HepG2 (cell line): ENCODE data around the gene KCNAB1. TPM values are rescaled to one million over a fixed set of nuclear protein-coding genes. Genes with fewer than 3 reads are reported as not detected.

ENCODE experiments used
- ATAC-seq: fragments of 200-7000 bp; cut with Tn5 transposase; 3 replicates; pipeline ENCODE4 v1.9.1; 2020; ENCODE audit warnings: mild to moderate bottlenecking, moderate library complexity
- BruUV-seq: library from RNA; stranded (reverse); fragments of 400-500 nt; replicated peaks from 2 replicates; lab custom pipeline; 2021; lab: Mats Ljungman, UMichigan
- CTCF ChIA-PET: fragments of 300-600 bp; formaldehyde crosslinking; extraction: SDS; loops from one replicate; lab custom pipeline; 2021; ENCODE audit warnings: low total read pairs, inconsistent platforms, low intra/inter-chr PET ratio; lab: Yijun Ruan, JAX
- POLR2A ChIA-PET: fragments of 350-600 bp; sonication (Branson Sonifier 250); formaldehyde crosslinking; loops from one replicate; lab custom pipeline; 2020; ENCODE audit warnings: antibody characterized with exemption, inconsistent platforms; lab: Yijun Ruan, JAX
- DNase-seq: peaks from one replicate; pipeline ENCODE4 v3.0.0-alpha.2; 2015; ENCODE audit warnings: low spot score
- FAIRE-seq: peaks from 3 replicates; lab custom pipeline; 2011; peaks lifted over from hg19 to GRCh38; lab: Jason Lieb, UNC
- H2AFZ ChIP-seq: one replicate; pipeline ENCODE4 v1.6.1; 2011; ENCODE audit warnings: low read length, inconsistent platforms
- H3K27ac ChIP-seq: fragments of 300-600 bp; 3 replicates; pipeline ENCODE4 v1.8.0; 2011; ENCODE audit warnings: mixed run types, mild to moderate bottlenecking, mixed read lengths, low read length, inconsistent platforms; ENCODE audit not compliant: insufficient read depth; ENCODE audit errors: extremely low read length
- H3K27me3 ChIP-seq, 2 experiments: fragments of 200-600 bp in 1 of 2; 2 replicates in 1 of 2; 3 replicates in 1 of 2; pipeline versions ENCODE4 v1.6.0 to v1.8.0; 2011; ENCODE audit warnings: low read length in 2 of 2, mild to moderate bottlenecking in 2 of 2, moderate library complexity in 2 of 2, inconsistent platforms in 1 of 2; ENCODE audit not compliant: insufficient read depth in 2 of 2, control insufficient read depth in 1 of 2
- H3K36me3 ChIP-seq, 2 experiments: fragments of 200-600 bp in 1 of 2; replicated peaks in 1 of 2; 2 replicates in 1 of 2; 3 replicates in 1 of 2; pipeline versions ENCODE4 v1.5.1 to v1.8.0; 2011; ENCODE audit warnings: low read length in 2 of 2, inconsistent platforms in 1 of 2; ENCODE audit not compliant: insufficient read depth in 2 of 2, control insufficient read depth in 1 of 2
- H3K4me1 ChIP-seq: 2 replicates; pipeline ENCODE4 v1.5.1; 2012; ENCODE audit warnings: low read length, inconsistent platforms; ENCODE audit not compliant: insufficient read depth
- H3K4me2 ChIP-seq: 2 replicates; pipeline ENCODE4 v1.6.0; 2011; ENCODE audit warnings: low read depth, low read length, inconsistent platforms
- H3K4me3 ChIP-seq, 3 experiments: fragments of 200-600 bp in 1 of 3; sonication (generic), shearing (Covaris generic) in 1 of 3; replicated peaks in 1 of 3; 2 replicates each; pipeline ENCODE4 v1.5.1; 2011 to 2016; ENCODE audit warnings: low read length in 3 of 3, inconsistent platforms in 2 of 3, low read depth in 2 of 3, mild to moderate bottlenecking in 2 of 3, control low read depth in 1 of 3, mixed read lengths in 1 of 3; ENCODE audit not compliant: insufficient read depth in 1 of 3
- H3K79me2 ChIP-seq: one replicate; pipeline ENCODE4 v1.6.1; 2011; ENCODE audit warnings: low read length, inconsistent platforms; ENCODE audit not compliant: insufficient read depth
- H3K9ac ChIP-seq: 2 replicates; pipeline ENCODE4 v1.6.0; 2011; ENCODE audit warnings: mild to moderate bottlenecking, low read depth, low read length, inconsistent platforms; ENCODE audit not compliant: insufficient read depth
- H3K9me3 ChIP-seq: 2 replicates; pipeline ENCODE4 v1.5.1; 2012; ENCODE audit warnings: mild to moderate bottlenecking, low read length
- H4K20me1 ChIP-seq: 2 replicates; pipeline ENCODE4 v1.6.0; 2011; ENCODE audit warnings: inconsistent platforms, mild to moderate bottlenecking, low read length, moderate library complexity; ENCODE audit not compliant: insufficient read depth
- CBFB ChIP-seq: sonication (generic); formaldehyde crosslinking; IDR thresholded peaks from 2 replicates; pipeline ENCODE4 v1.4.0; 2020; ENCODE audit warnings: missing genetic modification reagents
- CENPT ChIP-seq: sonication (generic); formaldehyde crosslinking; IDR thresholded peaks from 2 replicates; pipeline ENCODE4 v1.8.0; 2022; ENCODE audit warnings: low read depth, mild to moderate bottlenecking, moderate library complexity, missing genetic modification reagents
- CREBL2 ChIP-seq: sonication (generic); formaldehyde crosslinking; IDR thresholded peaks from 2 replicates; pipeline ENCODE4 v1.8.1; 2023; ENCODE audit warnings: missing genetic modification reagents, mild to moderate bottlenecking, borderline replicate concordance
- GZF1 ChIP-seq: sonication (generic); formaldehyde crosslinking; IDR thresholded peaks from 2 replicates; pipeline ENCODE4 v1.5.1; 2020; ENCODE audit warnings: mild to moderate bottlenecking, missing genetic modification reagents
- MEF2D ChIP-seq: sonication (generic); formaldehyde crosslinking; IDR thresholded peaks from 2 replicates; pipeline ENCODE4 v1.5.1; 2020; ENCODE audit warnings: mild to moderate bottlenecking, missing genetic modification reagents
- PCBP2 ChIP-seq: fragments of 200-400 bp; formaldehyde crosslinking; optimal IDR thresholded peaks from 2 replicates; pipeline ENCODE3; 2018; ENCODE audit warnings: low read length, low read depth; ENCODE audit not compliant: poor library complexity, severe bottlenecking
- SALL1 ChIP-seq: sonication (generic); formaldehyde crosslinking; IDR thresholded peaks from 2 replicates; pipeline ENCODE4 v1.8.0; 2022; ENCODE audit warnings: mild to moderate bottlenecking, missing genetic modification reagents
- SALL2 ChIP-seq: sonication (generic); formaldehyde crosslinking; IDR thresholded peaks from 2 replicates; pipeline ENCODE4 v1.8.1; 2023; ENCODE audit warnings: mild to moderate bottlenecking, missing genetic modification reagents, inconsistent platforms
- ZNF180 ChIP-seq: sonication (generic); formaldehyde crosslinking; IDR thresholded peaks from 2 replicates; pipeline ENCODE4 v1.4.0; 2020; ENCODE audit warnings: low read depth, missing genetic modification reagents, borderline replicate concordance
- WGBS: methylation state at CpG from one replicate; pipeline ENCODE4 v1.1.6; 2017; ENCODE audit warnings: low lambda C conversion rate; 5-methylcytosine and 5-hydroxymethylcytosine counted together
- in situ Hi-C: cut with HindIII; loops from 2 replicates; pipeline ENCODE4 v1.10.0; 2017; ENCODE audit warnings: low pct_unique_long_range_greater_than_20kb; ENCODE audit not compliant: extremely low pct_ligation_motif_present
- intact Hi-C: fragments of 100-400 bp; cut with micrococcal nuclease; formaldehyde crosslinking; loops from one replicate; pipeline ENCODE4 v1.10.0; 2022; ENCODE audit not compliant: unreplicated experiment
- polyA plus RNA-seq, 8 experiments: library from polyadenylated mRNA; depleted of rRNA in 3 of 8; stranded (reverse) in 7 of 8; unstranded in 1 of 8; fragments of >200 nt; fragmentation: Illumina TruSeq in 4 of 8; extraction: Trizol in 4 of 8; gene quantifications; 2 replicates each; pipeline versions ENCODE4 v1.2.1 to v1.2.3, GENCODE V29; 2011 to 2016; ENCODE audit warnings: low read depth in 4 of 8, missing spikeins in 1 of 8, mixed read lengths in 1 of 8; ENCODE audit not compliant: insufficient read depth in 1 of 8
- total RNA-seq, 5 experiments: library from RNA; depleted of rRNA; stranded (reverse); fragments of >200 nt; fragmentation: Illumina TruSeq; extraction: Trizol; gene quantifications; 2 replicates each; pipeline ENCODE4 v1.2.3, GENCODE V29; 2016; ENCODE audit warnings: low read depth in 1 of 5

Gene KCNAB1
- total and polyA plus RNA-seq, 2 of the 13 experiments (the other 11 are each of a cell fraction or from before 2014, with no cell fraction given): not detected

- Histone ChIP-seq H3K9ac (no peak overlapping the region), H3K27ac (no peak overlapping the region), H4K20me1 (no peaks in the 10 kb centered on the region), H3K4me3 (no peak overlapping the region), H3K27me3 (peaks cover 4 to 22% of the 10 kb centered on the region in 2 experiments; a peak in 4 of 5 replicates), H3K36me3 (no peaks in the 10 kb centered on the region), H2AFZ (no peak overlapping the region), H3K9me3 (no peaks in the 10 kb centered on the region), H3K4me1 (no peaks in the 10 kb centered on the region), H3K4me2 (no peak overlapping the region), H3K79me2 (no peaks in the 10 kb centered on the region)
- intact Hi-C loops (no loop called here), in situ Hi-C loops (no loop called here)
- CTCF ChIA-PET: no interaction called here
- ATAC-seq (no peak), DNase-seq (no peak), FAIRE-seq (no peak)
- POLR2A ChIA-PET: no interaction called here
- BruUV-seq: no TSS peak
- 53% methylated on average over 30 of the region's 51 CpGs for WGBS
- no peak for TF ChIP-seq ZNF180
- TF ChIP-seq SALL2 (CRISPR knock-in tag): no peak
- TF ChIP-seq CREBL2 (CRISPR knock-in tag): no peak
- no peak for TF ChIP-seq PCBP2
- no peak for TF ChIP-seq CENPT
- TF ChIP-seq SALL1 (CRISPR knock-in tag): no peak
- no peak for TF ChIP-seq CBFB (CRISPR knock-in tag)
- no peak for TF ChIP-seq GZF1 (CRISPR knock-in tag)
- TF ChIP-seq MEF2D (CRISPR knock-in tag): no peak
These were observed 171.1 kb downstream of the KCNAB1 start for GRCh38 chr3:156291272-156292123.
